ENCODE measurements around the gene DIAPH2. TPM values are rescaled to one million over a fixed set of nuclear protein-coding genes. Genes with fewer than 3 reads are reported as not detected.

The DIAPH2 gene
- total RNA-seq, 1 experiment from 2014 or later, result 10.4 TPM

DNA sequence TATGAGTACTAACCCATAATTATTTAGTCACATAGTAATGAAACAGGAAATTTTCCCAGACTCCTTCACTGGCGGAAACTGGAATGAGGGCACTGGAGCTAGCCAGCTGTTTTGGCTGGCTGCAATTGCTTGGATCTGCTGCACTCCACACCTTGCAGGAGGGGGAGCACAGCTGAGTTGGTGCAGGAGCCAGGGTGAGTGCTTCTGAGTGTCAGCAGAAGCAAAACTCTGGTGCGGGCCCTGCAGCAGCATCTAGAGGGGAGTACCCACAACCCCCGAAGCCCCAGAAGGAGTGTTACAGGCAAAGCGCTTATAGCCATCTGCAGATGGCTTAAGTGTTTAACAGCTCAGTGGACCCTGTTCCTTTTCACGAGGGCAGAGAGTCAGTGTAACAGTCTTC is 295.1 kb downstream of the DIAPH2 start:
- Histone ChIP-seq H3K27ac (ENCODE audit: low read depth, low read length, poor library complexity, severe bottlenecking) (no peak overlapping the region), H3K27me3 (replicated peaks; ENCODE audit: insufficient read depth, low read depth, low read length, poor library complexity) (no peaks in the 10 kb centered on the region), H3K9me3 (ENCODE audit: low read depth, low read length, poor library complexity, severe bottlenecking) (no peaks in the 10 kb centered on the region), H3K36me3 (ENCODE audit: insufficient read depth, low read length, poor library complexity, severe bottlenecking) (no peaks in the 10 kb centered on the region), H3K4me3 (ENCODE audit: low read depth, low read length, poor library complexity, severe bottlenecking) (no peak overlapping the region), H3K4me1 (ENCODE audit: insufficient read depth, low read length, poor library complexity, severe bottlenecking) (no peaks in the 10 kb centered on the region)
- BruUV-seq (replicated peaks), result no TSS peak
- TF ChIP-seq, protein P1, sequence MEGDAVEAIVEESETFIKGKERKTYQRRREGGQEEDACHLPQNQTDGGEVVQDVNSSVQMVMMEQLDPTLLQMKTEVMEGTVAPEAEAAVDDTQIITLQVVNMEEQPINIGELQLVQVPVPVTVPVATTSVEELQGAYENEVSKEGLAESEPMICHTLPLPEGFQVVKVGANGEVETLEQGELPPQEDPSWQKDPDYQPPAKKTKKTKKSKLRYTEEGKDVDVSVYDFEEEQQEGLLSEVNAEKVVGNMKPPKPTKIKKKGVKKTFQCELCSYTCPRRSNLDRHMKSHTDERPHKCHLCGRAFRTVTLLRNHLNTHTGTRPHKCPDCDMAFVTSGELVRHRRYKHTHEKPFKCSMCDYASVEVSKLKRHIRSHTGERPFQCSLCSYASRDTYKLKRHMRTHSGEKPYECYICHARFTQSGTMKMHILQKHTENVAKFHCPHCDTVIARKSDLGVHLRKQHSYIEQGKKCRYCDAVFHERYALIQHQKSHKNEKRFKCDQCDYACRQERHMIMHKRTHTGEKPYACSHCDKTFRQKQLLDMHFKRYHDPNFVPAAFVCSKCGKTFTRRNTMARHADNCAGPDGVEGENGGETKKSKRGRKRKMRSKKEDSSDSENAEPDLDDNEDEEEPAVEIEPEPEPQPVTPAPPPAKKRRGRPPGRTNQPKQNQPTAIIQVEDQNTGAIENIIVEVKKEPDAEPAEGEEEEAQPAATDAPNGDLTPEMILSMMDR (conservative IDR thresholded peaks at IDR 0.05; ENCODE audit: low read depth, low read length), result no peak
- TF ChIP-seq EZH2 (IDR thresholded peaks at IDR 0.05; ENCODE audit: borderline replicate concordance, low read depth, low read length, poor library complexity, severe bottlenecking), result no peak
- ChIA-PET CTCF (no interaction called here), POLR2A (ENCODE audit: low non-redundant PET) (no interaction called here)
- DNase-seq (ENCODE audit: low spot score), result no peak
- intact Hi-C loops (cut with micrococcal nuclease; ENCODE audit: unreplicated experiment), result no loop called here

DNA sequence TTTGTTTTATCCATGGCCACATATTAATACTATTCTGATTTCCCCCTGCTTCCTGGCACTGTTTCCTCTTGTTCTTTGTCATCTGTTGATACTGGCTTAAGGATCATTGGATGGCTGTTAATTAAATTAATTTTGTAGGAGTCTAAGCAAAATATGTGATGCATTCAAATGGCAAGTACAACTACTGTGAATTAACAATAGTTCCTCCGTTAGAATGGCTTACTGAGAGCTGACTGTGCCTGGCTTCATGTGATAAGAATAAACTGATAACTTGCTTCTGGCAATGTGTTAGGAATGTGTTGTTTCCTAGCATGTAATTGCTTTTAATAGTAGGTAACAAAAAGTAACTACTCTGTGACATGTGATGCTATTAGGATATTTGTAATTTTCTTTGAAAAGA is 297.5 kb downstream of the DIAPH2 start:
- intact Hi-C loops (cut with micrococcal nuclease; ENCODE audit: unreplicated experiment), result no loop called here
- Histone ChIP-seq H3K4me1 (ENCODE audit: insufficient read depth, low read length, poor library complexity, severe bottlenecking) (no peaks in the 10 kb centered on the region), H3K27me3 (replicated peaks; ENCODE audit: insufficient read depth, low read depth, low read length, poor library complexity) (no peaks in the 10 kb centered on the region), H3K36me3 (ENCODE audit: insufficient read depth, low read length, poor library complexity, severe bottlenecking) (no peaks in the 10 kb centered on the region), H3K9me3 (ENCODE audit: low read depth, low read length, poor library complexity, severe bottlenecking) (no peaks in the 10 kb centered on the region), H3K4me3 (ENCODE audit: low read depth, low read length, poor library complexity, severe bottlenecking) (no peak overlapping the region), H3K27ac (ENCODE audit: low read depth, low read length, poor library complexity, severe bottlenecking) (no peak overlapping the region)
- no peak for DNase-seq (ENCODE audit: low spot score)
- BruUV-seq (replicated peaks), result no TSS peak
- POLR2A ChIA-PET (ENCODE audit: low non-redundant PET), result no interaction called here
- TF ChIP-seq, protein P1 (conservative IDR thresholded peaks at IDR 0.05; ENCODE audit: low read depth, low read length), result no peak
- TF ChIP-seq EZH2 (IDR thresholded peaks at IDR 0.05; ENCODE audit: borderline replicate concordance, low read depth, low read length, poor library complexity, severe bottlenecking), result no peak
- CTCF ChIA-PET, result no interaction called here

DNA sequence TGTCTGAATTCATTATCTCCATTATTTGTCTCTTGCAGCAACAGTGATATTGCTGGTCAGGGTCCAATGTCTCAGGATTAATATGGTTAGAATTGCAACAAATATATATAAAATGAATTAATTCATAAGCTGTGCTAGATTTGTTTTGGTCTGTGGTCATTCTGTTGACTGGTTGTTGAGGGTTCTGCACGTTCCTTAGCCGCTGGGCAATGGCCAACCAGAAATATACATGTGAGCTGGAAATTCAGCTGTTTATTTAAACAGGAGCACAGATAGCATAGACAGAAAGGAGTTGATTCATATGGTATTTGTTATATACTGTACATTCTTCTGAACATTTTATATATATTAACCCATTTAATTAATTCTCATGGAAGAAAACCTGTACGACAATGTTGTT is 299.9 kb downstream of the DIAPH2 start:
- no peak overlapping the region for H3K27ac ChIP-seq (ENCODE audit: low read depth, low read length, poor library complexity, severe bottlenecking)
- H3K27me3 ChIP-seq (replicated peaks; ENCODE audit: insufficient read depth, low read depth, low read length, poor library complexity), result no peaks in the 10 kb centered on the region
- CTCF ChIA-PET, result no interaction called here
- DNase-seq (ENCODE audit: low spot score), result no peak
- H3K4me1 ChIP-seq (ENCODE audit: insufficient read depth, low read length, poor library complexity, severe bottlenecking), result no peaks in the 10 kb centered on the region
- POLR2A ChIA-PET (ENCODE audit: low non-redundant PET), result no interaction called here
- H3K9me3 ChIP-seq (ENCODE audit: low read depth, low read length, poor library complexity, severe bottlenecking), result no peaks in the 10 kb centered on the region
- H3K4me3 ChIP-seq (ENCODE audit: low read depth, low read length, poor library complexity, severe bottlenecking), result no peak overlapping the region
- BruUV-seq (replicated peaks), result no TSS peak
- no peaks in the 10 kb centered on the region for H3K36me3 ChIP-seq (ENCODE audit: insufficient read depth, low read length, poor library complexity, severe bottlenecking)
- intact Hi-C loops (cut with micrococcal nuclease; ENCODE audit: unreplicated experiment), result no loop called here
- TF ChIP-seq, protein P1 (conservative IDR thresholded peaks at IDR 0.05; ENCODE audit: low read depth, low read length), result no peak
- TF ChIP-seq EZH2 (IDR thresholded peaks at IDR 0.05; ENCODE audit: borderline replicate concordance, low read depth, low read length, poor library complexity, severe bottlenecking), result no peak
